ENCODE measurements around the gene EPC1. TPM values are rescaled to one million over a fixed set of nuclear protein-coding genes. Genes with fewer than 3 reads are reported as not detected.
A peak's percentile ranks its signal among the peaks of the same experiment; 100 is the strongest.

EPC1 gene
- polyA plus RNA-seq, 1 of the 3 experiments (the other 2 are of a cell fraction): 21.8 TPM

DNA sequence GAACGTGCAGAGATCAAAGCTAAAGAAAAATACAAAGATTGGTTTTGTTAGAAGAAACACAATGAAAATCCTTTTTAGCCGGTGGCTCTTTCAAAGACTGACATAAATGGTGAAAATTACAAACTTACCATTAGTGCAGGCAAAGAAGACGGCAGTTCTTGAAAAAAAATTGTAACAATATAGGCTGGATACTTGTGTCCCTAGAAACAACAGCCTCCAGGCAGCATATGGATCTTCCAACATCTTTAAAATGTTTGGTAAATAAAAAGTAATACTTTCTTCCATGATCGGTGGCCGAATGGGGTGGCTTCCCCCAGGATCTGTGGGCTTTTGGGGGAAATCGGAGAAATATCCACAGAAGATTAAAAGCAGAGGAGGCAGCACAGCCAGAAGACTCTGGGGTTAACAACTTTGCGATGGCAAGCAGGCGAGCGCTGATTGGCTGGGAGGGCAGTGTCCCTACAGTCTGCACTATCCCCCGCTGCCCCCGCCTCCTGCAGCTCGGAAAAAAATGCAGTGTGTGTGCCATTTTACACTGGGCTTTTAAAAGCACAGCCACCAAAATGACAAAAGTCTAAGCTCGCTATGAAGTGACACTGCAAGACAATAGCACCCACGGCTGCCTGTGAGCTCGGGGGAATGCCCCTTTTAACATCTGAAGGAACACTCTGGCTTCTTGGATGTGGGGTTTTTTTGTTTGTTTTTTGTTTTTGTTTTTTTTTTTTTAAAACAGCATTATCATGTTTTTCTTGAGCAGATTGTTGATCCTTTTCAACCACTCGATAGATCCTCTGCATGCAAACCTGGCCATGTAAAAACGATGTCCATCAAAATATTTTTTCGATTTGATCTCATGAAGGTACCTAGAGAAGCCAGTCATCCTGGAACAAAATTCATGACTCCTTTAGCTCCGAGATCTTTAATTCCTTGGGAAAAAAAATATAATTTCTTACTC is 31.7 kb upstream of the EPC1 start:
- Histone ChIP-seq H3K9me2 (no peaks in the 10 kb centered on the region), H3K27me3 (ENCODE audit: insufficient read depth) (no peaks in the 10 kb centered on the region), H3K27ac (ENCODE audit: low read depth in 2 of 2, low read length in 1 of 2) (peak overlapping the region; percentile 84 to 97), H3K79me2 (ENCODE audit: insufficient read depth) (peaks cover 48% of the 10 kb centered on the region), H3K36me3 (replicated peaks in 1 of 2; ENCODE audit: control insufficient read depth in 1 of 2, insufficient read depth in 2 of 2, low read length in 1 of 2) (no peaks in the 10 kb centered on the region), H2AFZ (ENCODE audit: low read depth) (peak overlapping the region; percentile 97), H4K20me1 (ENCODE audit: insufficient read depth) (no peaks in the 10 kb centered on the region; the same call in 1 of the 2 replicates), H3K9me3 (no peaks in the 10 kb centered on the region), H3K4me2 (peak overlapping the region; percentile 85), H3K4me3 (ENCODE audit: low read depth in 2 of 2, low read length in 1 of 2) (peak overlapping the region; percentile 68 to 80), H3K9ac (peak overlapping the region; percentile 80), H3F3A (replicated peaks; ENCODE audit: insufficient read depth) (peaks cover 9% of the 10 kb centered on the region), H3K4me1 (ENCODE audit: control insufficient read depth in 1 of 2, insufficient read depth in 2 of 2, low read depth in 1 of 2, low read length in 1 of 2) (no peaks in the 10 kb centered on the region; a peak in 3 of 4 replicates)
- peak; percentile 75 for DNase-seq
- POLR2A ChIA-PET: interaction anchor here (1.1 to 1.6 kb wide), 2 partner anchors 32 to 67 kb away, joined by 4 to 5 read pairs; partner anchors contain the start of gene CCDC7
- CTCF ChIA-PET: interaction anchor here (0.8 to 2.8 kb wide), 10 partner anchors 9 to 630 kb away, joined by 3 to 12 read pairs (median 4); no protein-coding TSS in a partner anchor
- WGBS (ENCODE audit: low lambda C conversion rate): under 1% methylated on average over 15 of the region's 19 CpGs
- TF ChIP-seq EZH2phosphoT487 (IDR thresholded peaks at IDR 0.05; ENCODE audit: borderline replicate concordance, low read depth) (no peak), NRF1 (IDR thresholded peaks at IDR 0.05; ENCODE audit: low read depth, low read length) (no peak), POLR2AphosphoS5 (IDR thresholded peaks at IDR 0.05; ENCODE audit: low read depth, low read length) (peak; percentile 60), MXI1 (IDR thresholded peaks at IDR 0.05; ENCODE audit: low read depth, low read length) (peak; percentile 70; the same call in 1 of the 2 replicates), ELF1 (IDR thresholded peaks at IDR 0.05) (no peak), RCOR1 (IDR thresholded peaks at IDR 0.05; ENCODE audit: low read length) (0 out of 2 replicates have a peak, but pooled peaks have one; percentile 21), TCF12 (IDR thresholded peaks at IDR 0.05) (no peak), RFX5 (IDR thresholded peaks at IDR 0.05; ENCODE audit: low read length) (peak; percentile 77), GATA2 (CRISPR knock-in tag; IDR thresholded peaks at IDR 0.05) (no peak), SIN3A (IDR thresholded peaks at IDR 0.05; ENCODE audit: borderline replicate concordance, low read depth, low read length) (no peak), RAD21 (IDR thresholded peaks at IDR 0.05; ENCODE audit: low read length) (peak; percentile 32), CHD2 (IDR thresholded peaks at IDR 0.05; ENCODE audit: low read length, partially characterized antibody) (no peak), EP300 (IDR thresholded peaks at IDR 0.05; ENCODE audit: borderline replicate concordance in 1 of 2, low read depth in 1 of 2, low read length in 1 of 2) (no peak), YY1 (IDR thresholded peaks at IDR 0.05; ENCODE audit: low read depth) (peak; percentile 72), SMC3 (IDR thresholded peaks at IDR 0.05; ENCODE audit: low read depth, low read length) (no peak; the same call in 1 of the 2 replicates), TAF1 (IDR thresholded peaks at IDR 0.05; ENCODE audit: borderline replicate concordance, low read depth, low read length) (0 out of 2 replicates have a peak, but pooled peaks have one; percentile 48)
- TF ChIP-seq, protein P1, sequence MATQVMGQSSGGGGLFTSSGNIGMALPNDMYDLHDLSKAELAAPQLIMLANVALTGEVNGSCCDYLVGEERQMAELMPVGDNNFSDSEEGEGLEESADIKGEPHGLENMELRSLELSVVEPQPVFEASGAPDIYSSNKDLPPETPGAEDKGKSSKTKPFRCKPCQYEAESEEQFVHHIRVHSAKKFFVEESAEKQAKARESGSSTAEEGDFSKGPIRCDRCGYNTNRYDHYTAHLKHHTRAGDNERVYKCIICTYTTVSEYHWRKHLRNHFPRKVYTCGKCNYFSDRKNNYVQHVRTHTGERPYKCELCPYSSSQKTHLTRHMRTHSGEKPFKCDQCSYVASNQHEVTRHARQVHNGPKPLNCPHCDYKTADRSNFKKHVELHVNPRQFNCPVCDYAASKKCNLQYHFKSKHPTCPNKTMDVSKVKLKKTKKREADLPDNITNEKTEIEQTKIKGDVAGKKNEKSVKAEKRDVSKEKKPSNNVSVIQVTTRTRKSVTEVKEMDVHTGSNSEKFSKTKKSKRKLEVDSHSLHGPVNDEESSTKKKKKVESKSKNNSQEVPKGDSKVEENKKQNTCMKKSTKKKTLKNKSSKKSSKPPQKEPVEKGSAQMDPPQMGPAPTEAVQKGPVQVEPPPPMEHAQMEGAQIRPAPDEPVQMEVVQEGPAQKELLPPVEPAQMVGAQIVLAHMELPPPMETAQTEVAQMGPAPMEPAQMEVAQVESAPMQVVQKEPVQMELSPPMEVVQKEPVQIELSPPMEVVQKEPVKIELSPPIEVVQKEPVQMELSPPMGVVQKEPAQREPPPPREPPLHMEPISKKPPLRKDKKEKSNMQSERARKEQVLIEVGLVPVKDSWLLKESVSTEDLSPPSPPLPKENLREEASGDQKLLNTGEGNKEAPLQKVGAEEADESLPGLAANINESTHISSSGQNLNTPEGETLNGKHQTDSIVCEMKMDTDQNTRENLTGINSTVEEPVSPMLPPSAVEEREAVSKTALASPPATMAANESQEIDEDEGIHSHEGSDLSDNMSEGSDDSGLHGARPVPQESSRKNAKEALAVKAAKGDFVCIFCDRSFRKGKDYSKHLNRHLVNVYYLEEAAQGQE (IDR thresholded peaks at IDR 0.05; ENCODE audit: low read depth, low read length): no peak
- TF ChIP-seq, protein P2, sequence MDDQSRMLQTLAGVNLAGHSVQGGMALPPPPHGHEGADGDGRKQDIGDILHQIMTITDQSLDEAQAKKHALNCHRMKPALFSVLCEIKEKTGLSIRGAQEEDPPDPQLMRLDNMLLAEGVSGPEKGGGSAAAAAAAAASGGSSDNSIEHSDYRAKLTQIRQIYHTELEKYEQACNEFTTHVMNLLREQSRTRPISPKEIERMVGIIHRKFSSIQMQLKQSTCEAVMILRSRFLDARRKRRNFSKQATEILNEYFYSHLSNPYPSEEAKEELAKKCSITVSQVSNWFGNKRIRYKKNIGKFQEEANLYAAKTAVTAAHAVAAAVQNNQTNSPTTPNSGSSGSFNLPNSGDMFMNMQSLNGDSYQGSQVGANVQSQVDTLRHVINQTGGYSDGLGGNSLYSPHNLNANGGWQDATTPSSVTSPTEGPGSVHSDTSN (IDR thresholded peaks at IDR 0.05): no peak
- TF ChIP-seq, protein P3, sequence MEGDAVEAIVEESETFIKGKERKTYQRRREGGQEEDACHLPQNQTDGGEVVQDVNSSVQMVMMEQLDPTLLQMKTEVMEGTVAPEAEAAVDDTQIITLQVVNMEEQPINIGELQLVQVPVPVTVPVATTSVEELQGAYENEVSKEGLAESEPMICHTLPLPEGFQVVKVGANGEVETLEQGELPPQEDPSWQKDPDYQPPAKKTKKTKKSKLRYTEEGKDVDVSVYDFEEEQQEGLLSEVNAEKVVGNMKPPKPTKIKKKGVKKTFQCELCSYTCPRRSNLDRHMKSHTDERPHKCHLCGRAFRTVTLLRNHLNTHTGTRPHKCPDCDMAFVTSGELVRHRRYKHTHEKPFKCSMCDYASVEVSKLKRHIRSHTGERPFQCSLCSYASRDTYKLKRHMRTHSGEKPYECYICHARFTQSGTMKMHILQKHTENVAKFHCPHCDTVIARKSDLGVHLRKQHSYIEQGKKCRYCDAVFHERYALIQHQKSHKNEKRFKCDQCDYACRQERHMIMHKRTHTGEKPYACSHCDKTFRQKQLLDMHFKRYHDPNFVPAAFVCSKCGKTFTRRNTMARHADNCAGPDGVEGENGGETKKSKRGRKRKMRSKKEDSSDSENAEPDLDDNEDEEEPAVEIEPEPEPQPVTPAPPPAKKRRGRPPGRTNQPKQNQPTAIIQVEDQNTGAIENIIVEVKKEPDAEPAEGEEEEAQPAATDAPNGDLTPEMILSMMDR (IDR thresholded peaks at IDR 0.05): no peak
- TF ChIP-seq, protein P4, sequence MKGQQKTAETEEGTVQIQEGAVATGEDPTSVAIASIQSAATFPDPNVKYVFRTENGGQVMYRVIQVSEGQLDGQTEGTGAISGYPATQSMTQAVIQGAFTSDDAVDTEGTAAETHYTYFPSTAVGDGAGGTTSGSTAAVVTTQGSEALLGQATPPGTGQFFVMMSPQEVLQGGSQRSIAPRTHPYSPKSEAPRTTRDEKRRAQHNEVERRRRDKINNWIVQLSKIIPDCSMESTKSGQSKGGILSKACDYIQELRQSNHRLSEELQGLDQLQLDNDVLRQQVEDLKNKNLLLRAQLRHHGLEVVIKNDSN (IDR thresholded peaks at IDR 0.05; ENCODE audit: borderline replicate concordance, low read depth): no peak
- TF ChIP-seq, protein P5, sequence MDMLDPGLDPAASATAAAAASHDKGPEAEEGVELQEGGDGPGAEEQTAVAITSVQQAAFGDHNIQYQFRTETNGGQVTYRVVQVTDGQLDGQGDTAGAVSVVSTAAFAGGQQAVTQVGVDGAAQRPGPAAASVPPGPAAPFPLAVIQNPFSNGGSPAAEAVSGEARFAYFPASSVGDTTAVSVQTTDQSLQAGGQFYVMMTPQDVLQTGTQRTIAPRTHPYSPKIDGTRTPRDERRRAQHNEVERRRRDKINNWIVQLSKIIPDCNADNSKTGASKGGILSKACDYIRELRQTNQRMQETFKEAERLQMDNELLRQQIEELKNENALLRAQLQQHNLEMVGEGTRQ (IDR thresholded peaks at IDR 0.05; ENCODE audit: borderline replicate concordance, low read depth, low read length): no peak
- TF ChIP-seq, protein P6, sequence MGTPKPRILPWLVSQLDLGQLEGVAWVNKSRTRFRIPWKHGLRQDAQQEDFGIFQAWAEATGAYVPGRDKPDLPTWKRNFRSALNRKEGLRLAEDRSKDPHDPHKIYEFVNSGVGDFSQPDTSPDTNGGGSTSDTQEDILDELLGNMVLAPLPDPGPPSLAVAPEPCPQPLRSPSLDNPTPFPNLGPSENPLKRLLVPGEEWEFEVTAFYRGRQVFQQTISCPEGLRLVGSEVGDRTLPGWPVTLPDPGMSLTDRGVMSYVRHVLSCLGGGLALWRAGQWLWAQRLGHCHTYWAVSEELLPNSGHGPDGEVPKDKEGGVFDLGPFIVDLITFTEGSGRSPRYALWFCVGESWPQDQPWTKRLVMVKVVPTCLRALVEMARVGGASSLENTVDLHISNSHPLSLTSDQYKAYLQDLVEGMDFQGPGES (IDR thresholded peaks at IDR 0.05; ENCODE audit: low read depth, low read length): no peak

All from SK-N-SH (cell line).